ENCODE data around the gene ARHGAP42.

ARHGAP42 gene

DNA sequence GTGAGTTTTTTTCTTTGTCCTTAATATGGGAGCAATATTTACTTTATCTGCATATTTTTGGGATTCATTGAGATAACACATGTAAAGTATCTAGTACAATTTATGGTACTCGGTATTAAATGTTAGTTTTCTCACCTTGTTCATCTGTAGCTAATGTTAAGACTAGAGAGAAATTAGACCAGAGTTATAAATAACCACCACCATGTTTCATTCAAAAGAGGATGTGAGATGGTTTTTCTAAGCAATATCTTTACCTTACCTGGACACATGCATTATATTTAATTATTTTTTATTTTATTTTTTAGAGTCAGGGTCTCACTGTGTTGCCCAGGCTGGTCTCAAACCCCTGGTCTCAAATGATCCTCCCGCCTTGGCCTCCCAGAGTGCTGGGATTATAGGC lies 18.4 kb downstream of the ARHGAP42 start:
- no peak overlapping the region for H3K4me3 ChIP-seq (ENCODE audit: low read depth in 1 of 2, low read length in 2 of 2)
- H3K27ac ChIP-seq (ENCODE audit: low read depth, low read length) = no peak overlapping the region
- H3K27me3 ChIP-seq (ENCODE audit: control insufficient read depth in 1 of 2, insufficient read depth in 2 of 2, low read length in 2 of 2) = no peaks in the 10 kb centered on the region
- no peaks in the 10 kb centered on the region for H3K9me3 ChIP-seq (ENCODE audit: low read length)
- no peak overlapping the region for H3K9ac ChIP-seq (ENCODE audit: low read length)
- H3K36me3 ChIP-seq (ENCODE audit: insufficient read depth, low read length) = no peaks in the 10 kb centered on the region
- H3K4me1 ChIP-seq (ENCODE audit: insufficient read depth, low read length) = no peaks in the 10 kb centered on the region

- Histone ChIP-seq H3K36me3 (ENCODE audit: insufficient read depth, low read length) (no peaks in the 10 kb centered on the region), H3K27me3 (ENCODE audit: control insufficient read depth in 1 of 2, insufficient read depth in 2 of 2, low read length in 2 of 2) (no peaks in the 10 kb centered on the region), H3K4me3 (ENCODE audit: low read depth in 1 of 2, low read length in 2 of 2) (no peak overlapping the region), H3K9ac (ENCODE audit: low read length) (no peak overlapping the region), H3K27ac (ENCODE audit: low read depth, low read length) (no peak overlapping the region), H3K4me1 (ENCODE audit: insufficient read depth, low read length) (no peaks in the 10 kb centered on the region), H3K9me3 (ENCODE audit: low read length) (no peaks in the 10 kb centered on the region)
Measured at GRCh38 chr11:100706179-100706578, 19.1 kb downstream of the ARHGAP42 start.

DNA sequence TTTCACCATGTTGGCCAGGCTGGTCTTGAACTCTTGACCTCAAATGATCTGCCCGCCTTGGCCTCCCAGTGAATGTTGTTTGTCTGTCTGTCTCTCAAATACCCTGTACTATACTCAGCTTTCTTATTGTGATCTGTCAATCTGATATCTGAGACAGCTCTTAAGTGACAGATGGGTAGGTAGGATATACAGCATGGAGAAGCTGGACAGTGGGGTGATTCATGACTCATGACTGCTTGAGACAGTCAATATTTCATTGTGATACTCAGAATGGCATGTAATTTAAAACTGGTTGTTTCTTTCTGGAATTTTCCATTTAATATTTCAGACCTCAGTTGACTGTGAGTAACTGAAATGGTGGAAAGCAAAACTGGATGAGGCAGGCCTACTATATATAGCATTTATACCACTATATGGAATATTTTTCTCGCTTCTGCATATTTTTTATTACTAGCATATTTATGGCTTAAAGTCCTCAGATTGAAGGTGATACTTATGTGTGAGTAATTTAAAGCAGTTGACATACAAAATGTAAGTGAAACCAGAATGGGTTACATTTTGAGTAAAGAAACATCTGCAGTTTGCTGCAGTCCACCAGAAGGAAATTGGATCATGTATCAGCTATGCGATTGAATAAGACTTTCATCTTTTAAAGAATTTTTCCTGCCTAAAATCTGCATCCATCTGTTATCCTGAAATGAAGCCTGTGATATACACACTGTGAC lies 22.3 kb downstream of the ARHGAP42 start:
- Histone ChIP-seq H3K27ac (ENCODE audit: low read depth, low read length) (no peak overlapping the region), H3K4me3 (ENCODE audit: low read depth in 1 of 2, low read length in 2 of 2) (no peak overlapping the region), H3K9ac (ENCODE audit: low read length) (no peak overlapping the region), H3K4me1 (ENCODE audit: insufficient read depth, low read length) (no peaks in the 10 kb centered on the region), H3K9me3 (ENCODE audit: low read length) (no peaks in the 10 kb centered on the region), H3K36me3 (ENCODE audit: insufficient read depth, low read length) (no peaks in the 10 kb centered on the region), H3K27me3 (ENCODE audit: control insufficient read depth in 1 of 2, insufficient read depth in 2 of 2, low read length in 2 of 2) (no peaks in the 10 kb centered on the region)

- H3K9ac ChIP-seq (ENCODE audit: low read length) = no peak overlapping the region
Measured at GRCh38 chr11:100711984-100712383, 24.9 kb downstream of the ARHGAP42 start.

GRCh38 chr11:100712583-100712982 lies 25.5 kb downstream of the ARHGAP42 start:
- H3K36me3 ChIP-seq (ENCODE audit: insufficient read depth, low read length) = no peaks in the 10 kb centered on the region
- no peaks in the 10 kb centered on the region for H3K4me1 ChIP-seq (ENCODE audit: insufficient read depth, low read length)
- no peak overlapping the region for H3K9ac ChIP-seq (ENCODE audit: low read length)
- no peak overlapping the region for H3K27ac ChIP-seq (ENCODE audit: low read depth, low read length)
- H3K9me3 ChIP-seq (ENCODE audit: low read length) = no peaks in the 10 kb centered on the region
- no peaks in the 10 kb centered on the region for H3K27me3 ChIP-seq (ENCODE audit: control insufficient read depth in 1 of 2, insufficient read depth in 2 of 2, low read length in 2 of 2)
- H3K4me3 ChIP-seq (ENCODE audit: low read depth in 1 of 2, low read length in 2 of 2) = no peak overlapping the region

More at GRCh38 chr11:100711984-100712383, 24.9 kb downstream of the ARHGAP42 start:
- Histone ChIP-seq H3K27ac (ENCODE audit: low read depth, low read length) (no peak overlapping the region), H3K36me3 (ENCODE audit: insufficient read depth, low read length) (no peaks in the 10 kb centered on the region), H3K9me3 (ENCODE audit: low read length) (no peaks in the 10 kb centered on the region), H3K4me3 (ENCODE audit: low read depth in 1 of 2, low read length in 2 of 2) (no peak overlapping the region), H3K4me1 (ENCODE audit: insufficient read depth, low read length) (no peaks in the 10 kb centered on the region), H3K27me3 (ENCODE audit: control insufficient read depth in 1 of 2, insufficient read depth in 2 of 2, low read length in 2 of 2) (no peaks in the 10 kb centered on the region)

- no peak overlapping the region for H3K27ac ChIP-seq (ENCODE audit: low read depth, low read length)
- no peak overlapping the region for H3K9ac ChIP-seq (ENCODE audit: low read length)
- H3K36me3 ChIP-seq (ENCODE audit: insufficient read depth, low read length) = no peaks in the 10 kb centered on the region
- H3K9me3 ChIP-seq (ENCODE audit: low read length) = no peaks in the 10 kb centered on the region
- no peak overlapping the region for H3K4me3 ChIP-seq (ENCODE audit: low read depth in 1 of 2, low read length in 2 of 2)
- H3K4me1 ChIP-seq (ENCODE audit: insufficient read depth, low read length) = peaks cover 14% of the 10 kb centered on the region
- H3K27me3 ChIP-seq (ENCODE audit: control insufficient read depth in 1 of 2, insufficient read depth in 2 of 2, low read length in 2 of 2) = no peaks in the 10 kb centered on the region
Measured at GRCh38 chr11:100715165-100715761, 28.2 kb downstream of the ARHGAP42 start.

DNA sequence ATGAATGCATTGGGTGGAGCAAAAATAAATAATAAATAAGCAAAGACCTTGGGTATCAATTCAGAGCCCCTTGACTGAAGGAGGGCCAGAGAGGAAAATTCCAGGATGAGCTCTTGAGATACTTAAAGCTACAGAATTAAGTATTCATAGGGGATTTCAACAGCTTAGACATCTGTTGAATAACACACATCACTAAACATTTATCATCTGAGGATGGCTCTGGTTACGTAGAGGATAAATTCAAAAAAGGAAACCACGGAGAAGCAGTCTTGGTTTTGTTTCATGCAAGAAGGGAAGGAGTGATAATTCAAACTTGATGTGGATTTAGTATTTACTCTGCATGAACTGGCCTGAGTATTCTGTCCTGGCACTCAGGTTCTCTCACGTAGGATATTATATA lies 29.8 kb downstream of the ARHGAP42 start:
- Histone ChIP-seq H3K4me1 (ENCODE audit: insufficient read depth, low read length) (peaks cover 14% of the 10 kb centered on the region), H3K4me3 (ENCODE audit: low read depth in 1 of 2, low read length in 2 of 2) (no peak overlapping the region), H3K9ac (ENCODE audit: low read length) (no peak overlapping the region), H3K36me3 (ENCODE audit: insufficient read depth, low read length) (no peaks in the 10 kb centered on the region), H3K27ac (ENCODE audit: low read depth, low read length) (no peak overlapping the region), H3K9me3 (ENCODE audit: low read length) (no peaks in the 10 kb centered on the region), H3K27me3 (ENCODE audit: control insufficient read depth in 1 of 2, insufficient read depth in 2 of 2, low read length in 2 of 2) (no peaks in the 10 kb centered on the region)

DNA sequence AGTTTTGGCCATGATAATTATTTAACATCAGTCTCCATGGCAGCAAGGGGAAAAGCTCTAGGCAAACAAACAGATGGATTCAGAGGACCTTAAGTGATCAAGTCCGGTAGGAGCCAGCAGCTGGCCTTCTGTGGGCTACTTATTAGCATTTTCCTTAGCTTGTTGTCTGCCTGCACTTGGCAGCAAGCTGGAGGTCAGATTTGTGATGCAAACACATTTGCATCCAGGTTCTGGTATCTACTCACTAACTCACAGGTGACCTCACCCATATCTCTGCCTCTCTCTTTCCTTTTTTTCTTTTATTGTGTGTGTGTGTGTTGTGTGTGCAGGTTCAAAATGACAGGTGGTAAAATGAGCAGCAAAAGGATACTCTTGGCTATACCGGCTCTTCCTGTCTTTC lies 32.3 kb downstream of the ARHGAP42 start:
- Histone ChIP-seq H3K27ac (ENCODE audit: low read depth, low read length) (no peak overlapping the region), H3K4me1 (ENCODE audit: insufficient read depth, low read length) (peaks cover 14% of the 10 kb centered on the region), H3K9me3 (ENCODE audit: low read length) (no peaks in the 10 kb centered on the region), H3K9ac (ENCODE audit: low read length) (no peak overlapping the region), H3K27me3 (ENCODE audit: control insufficient read depth in 1 of 2, insufficient read depth in 2 of 2, low read length in 2 of 2) (no peaks in the 10 kb centered on the region), H3K4me3 (ENCODE audit: low read depth in 1 of 2, low read length in 2 of 2) (no peak overlapping the region), H3K36me3 (ENCODE audit: insufficient read depth, low read length) (no peaks in the 10 kb centered on the region)

DNA sequence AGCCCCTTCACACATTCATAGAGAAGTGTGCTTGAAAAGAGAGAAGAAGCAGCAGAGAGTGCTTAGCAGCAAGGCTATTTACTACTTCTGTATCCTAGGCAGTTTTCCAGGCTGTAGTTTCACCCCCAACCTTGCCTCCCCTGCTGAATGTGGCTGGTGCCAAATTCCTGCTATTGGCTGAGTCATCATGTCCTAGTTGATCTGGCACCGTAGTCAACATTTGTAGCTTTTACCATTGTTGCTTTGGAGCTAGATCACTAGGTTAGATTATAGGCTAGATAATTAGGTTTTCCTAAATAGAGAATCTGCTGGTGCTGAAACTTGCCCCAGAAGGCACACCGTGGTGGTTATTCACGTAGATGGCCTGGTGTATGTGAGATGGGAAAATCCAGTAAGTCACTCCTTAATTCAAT lies 32.7 kb downstream of the ARHGAP42 start:
- H3K36me3 ChIP-seq (ENCODE audit: insufficient read depth, low read length) = no peaks in the 10 kb centered on the region
- H3K4me3 ChIP-seq (ENCODE audit: low read depth in 1 of 2, low read length in 2 of 2) = no peak overlapping the region
- no peak overlapping the region for H3K9ac ChIP-seq (ENCODE audit: low read length)

GRCh38 chr11:100726680-100727079 lies 39.6 kb downstream of the ARHGAP42 start:
- no peaks in the 10 kb centered on the region for H3K9me3 ChIP-seq (ENCODE audit: low read length)
- H3K9ac ChIP-seq (ENCODE audit: low read length) = no peak overlapping the region
- no peaks in the 10 kb centered on the region for H3K4me1 ChIP-seq (ENCODE audit: insufficient read depth, low read length)
- H3K27me3 ChIP-seq (ENCODE audit: control insufficient read depth in 1 of 2, insufficient read depth in 2 of 2, low read length in 2 of 2) = no peaks in the 10 kb centered on the region
- no peak overlapping the region for H3K27ac ChIP-seq (ENCODE audit: low read depth, low read length)
- no peak overlapping the region for H3K4me3 ChIP-seq (ENCODE audit: low read depth in 1 of 2, low read length in 2 of 2)
- no peaks in the 10 kb centered on the region for H3K36me3 ChIP-seq (ENCODE audit: insufficient read depth, low read length)

More for the DNA sequence above, 32.7 kb downstream of the ARHGAP42 start:
- Histone ChIP-seq H3K27ac (ENCODE audit: low read depth, low read length) (no peak overlapping the region), H3K9me3 (ENCODE audit: low read length) (no peaks in the 10 kb centered on the region), H3K27me3 (ENCODE audit: control insufficient read depth in 1 of 2, insufficient read depth in 2 of 2, low read length in 2 of 2) (no peaks in the 10 kb centered on the region), H3K4me1 (ENCODE audit: insufficient read depth, low read length) (peaks cover 14% of the 10 kb centered on the region)

GRCh38 chr11:100727410-100727809 lies 40.3 kb downstream of the ARHGAP42 start:
- no peak overlapping the region for H3K4me3 ChIP-seq (ENCODE audit: low read depth in 1 of 2, low read length in 2 of 2)
- no peaks in the 10 kb centered on the region for H3K9me3 ChIP-seq (ENCODE audit: low read length)
- no peak overlapping the region for H3K9ac ChIP-seq (ENCODE audit: low read length)
- H3K27me3 ChIP-seq (ENCODE audit: control insufficient read depth in 1 of 2, insufficient read depth in 2 of 2, low read length in 2 of 2) = no peaks in the 10 kb centered on the region
- no peak overlapping the region for H3K27ac ChIP-seq (ENCODE audit: low read depth, low read length)
- no peaks in the 10 kb centered on the region for H3K36me3 ChIP-seq (ENCODE audit: insufficient read depth, low read length)
- H3K4me1 ChIP-seq (ENCODE audit: insufficient read depth, low read length) = no peaks in the 10 kb centered on the region

- H3K27me3 ChIP-seq (ENCODE audit: control insufficient read depth in 1 of 2, insufficient read depth in 2 of 2, low read length in 2 of 2) = no peaks in the 10 kb centered on the region
- no peak overlapping the region for H3K9ac ChIP-seq (ENCODE audit: low read length)
- no peaks in the 10 kb centered on the region for H3K4me1 ChIP-seq (ENCODE audit: insufficient read depth, low read length)
- H3K27ac ChIP-seq (ENCODE audit: low read depth, low read length) = no peak overlapping the region
- no peaks in the 10 kb centered on the region for H3K9me3 ChIP-seq (ENCODE audit: low read length)
- no peaks in the 10 kb centered on the region for H3K36me3 ChIP-seq (ENCODE audit: insufficient read depth, low read length)
- no peak overlapping the region for H3K4me3 ChIP-seq (ENCODE audit: low read depth in 1 of 2, low read length in 2 of 2)
Measured at GRCh38 chr11:100730266-100730665, 43.2 kb downstream of the ARHGAP42 start.

All from muscle layer of colon (tissue), 2 donors.